K562 (cell line): ENCODE data around the gene ROBO2. TPM values are rescaled to one million over a fixed set of nuclear protein-coding genes. Genes with fewer than 3 reads are reported as not detected.

ENCODE experiments used
- ATAC-seq: fragments of 200-7000 bp; cut with Tn5 transposase; 3 replicates; pipeline ENCODE4 v1.9.1; 2020; ENCODE audit warnings: moderate library complexity
- BruUV-seq: library from RNA; stranded (reverse); fragments of 400-500 nt; replicated peaks from 2 replicates; lab custom pipeline; 2021; lab: Mats Ljungman, UMichigan
- CTCF ChIA-PET: fragments of 300-600 bp; formaldehyde crosslinking; extraction: SDS; loops from one replicate; lab custom pipeline; 2021; ENCODE audit warnings: low intra/inter-chr PET ratio; lab: Yijun Ruan, JAX
- POLR2A ChIA-PET: fragments of 300-600, 350-650 bp; sonication (Branson Sonifier 250); formaldehyde crosslinking; extraction: SDS; loops from one replicate; lab custom pipeline; 2021; ENCODE audit warnings: antibody characterized with exemption, inconsistent platforms; lab: Yijun Ruan, JAX
- DNase-seq, 4 experiments: peaks; one replicate each; pipeline versions ENCODE4 v3.0.0 to v3.0.0-alpha.2; 2011 to 2018; ENCODE audit warnings: low spot score in 3 of 4, mixed read lengths in 3 of 4; ENCODE audit errors: extremely low read depth in 1 of 4
- FAIRE-seq: peaks from 2 replicates; lab custom pipeline; 2011; peaks lifted over from hg19 to GRCh38; lab: Jason Lieb, UNC
- H2AFZ ChIP-seq: 2 replicates; pipeline ENCODE4 v1.6.0; 2011; ENCODE audit warnings: low read depth, low read length, control low read depth, inconsistent platforms
- H3K27ac ChIP-seq: fragments of 200-600 bp; 3 replicates; pipeline ENCODE4 v1.8.0; 2011; ENCODE audit warnings: low read depth, mild to moderate bottlenecking, control low read depth, inconsistent platforms, low read length, moderate library complexity, mixed read lengths; ENCODE audit errors: extremely low read depth
- H3K27me3 ChIP-seq, 2 experiments: fragments of 300-600 bp in 1 of 2; 2 replicates in 1 of 2; 3 replicates in 1 of 2; pipeline versions ENCODE4 v1.6.0 to v1.8.0; 2011; ENCODE audit warnings: inconsistent platforms in 2 of 2, low read length in 2 of 2, mild to moderate bottlenecking in 1 of 2, mixed read lengths in 1 of 2, moderate library complexity in 1 of 2; ENCODE audit not compliant: control insufficient read depth in 2 of 2, insufficient read depth in 2 of 2
- H3K36me3 ChIP-seq: fragments of 300-600 bp; 3 replicates; pipeline ENCODE4 v1.8.0; 2011; ENCODE audit warnings: mild to moderate bottlenecking, low read length, inconsistent platforms; ENCODE audit not compliant: control insufficient read depth, insufficient read depth
- H3K4me1 ChIP-seq, 2 experiments: fragments of 200-600 bp in 1 of 2; replicated peaks in 1 of 2; 2 replicates in 1 of 2; 3 replicates in 1 of 2; pipeline versions ENCODE4 v1.5.1 to v1.8.0; 2011; ENCODE audit warnings: inconsistent platforms in 2 of 2, low read length in 2 of 2, mild to moderate bottlenecking in 1 of 2, mixed read lengths in 1 of 2, moderate library complexity in 1 of 2; ENCODE audit not compliant: control insufficient read depth in 2 of 2, insufficient read depth in 2 of 2
- H3K4me2 ChIP-seq: 2 replicates; pipeline ENCODE4 v1.6.1; 2011; ENCODE audit warnings: low read length, control low read depth, inconsistent platforms, mixed read lengths; ENCODE audit not compliant: insufficient read depth
- H3K4me3 ChIP-seq: fragments of 200-600 bp; sonication (generic), shearing (Covaris generic); 2 replicates; pipeline ENCODE4 v1.5.1; 2016; ENCODE audit warnings: control low read depth, inconsistent platforms
- H3K79me2 ChIP-seq: fragments of 200-600 bp; 3 replicates; pipeline ENCODE4 v1.8.0; 2011; ENCODE audit warnings: low read length, inconsistent platforms; ENCODE audit not compliant: control insufficient read depth, insufficient read depth
- H3K9ac ChIP-seq, 2 experiments: 2 replicates each; pipeline versions ENCODE4 v1.6.0 to v1.6.1; 2011; ENCODE audit warnings: low read depth in 2 of 2, low read length in 2 of 2, control low read depth in 1 of 2, inconsistent platforms in 1 of 2, mild to moderate bottlenecking in 1 of 2, mixed read lengths in 1 of 2; ENCODE audit not compliant: insufficient read depth in 1 of 2
- H3K9me1 ChIP-seq: one replicate; pipeline ENCODE4 v1.6.0; 2011; ENCODE audit warnings: inconsistent platforms, mild to moderate bottlenecking, low read length, moderate library complexity; ENCODE audit not compliant: control insufficient read depth, insufficient read depth
- H3K9me3 ChIP-seq: replicated peaks from 2 replicates; pipeline ENCODE4 v1.5.1; 2011; ENCODE audit warnings: low read depth, low read length, inconsistent platforms; ENCODE audit not compliant: control insufficient read depth, insufficient read depth
- H4K20me1 ChIP-seq: replicated peaks from 2 replicates; pipeline ENCODE4 v1.6.1; 2011; ENCODE audit warnings: low read length, inconsistent platforms, mixed read lengths; ENCODE audit not compliant: control insufficient read depth, insufficient read depth
- CBFA2T2 ChIP-seq: fragments of 450-650 bp; conservative IDR thresholded peaks from 2 replicates; pipeline ENCODE4 v1.6.1; 2017; ENCODE audit warnings: mild to moderate bottlenecking
- FOXA3 ChIP-seq, 2 experiments: fragments of 450-650 bp in 1 of 2; sonication (generic) in 1 of 2; formaldehyde crosslinking; IDR thresholded peaks in 1 of 2; conservative IDR thresholded peaks in 1 of 2; 2 replicates each; pipeline versions ENCODE4 v1.4.0 to v1.8.0; 2020 to 2022; ENCODE audit warnings: mild to moderate bottlenecking in 2 of 2, missing genetic modification reagents in 1 of 2
- FOXM1 ChIP-seq, 2 experiments: fragments of 450-650 bp in 1 of 2; sonication (generic) in 1 of 2; formaldehyde crosslinking in 1 of 2; IDR thresholded peaks; 2 replicates each; pipeline versions ENCODE4 v1.6.1 to v1.9.0; 2017 to 2022; ENCODE audit warnings: low read depth in 2 of 2, mild to moderate bottlenecking in 2 of 2, missing genetic modification reagents in 1 of 2, moderate library complexity in 1 of 2
- KLF13 ChIP-seq: fragments of 450-650 bp; IDR thresholded peaks from 2 replicates; pipeline ENCODE4 v1.6.1; 2016; ENCODE audit warnings: missing genetic modification characterization, low read depth, mild to moderate bottlenecking, missing compliant biosample characterization, moderate library complexity, borderline replicate concordance
- MECOM ChIP-seq: fragments of 250-450 bp; sonication (Bioruptor Pico); IDR thresholded peaks from 2 replicates; pipeline ENCODE4 v1.8.0; 2022; ENCODE audit warnings: inconsistent platforms
- MED1 ChIP-seq: sonication (generic); formaldehyde crosslinking; IDR thresholded peaks from 2 replicates; pipeline ENCODE4 v1.8.1; 2023; ENCODE audit warnings: missing genetic modification reagents, borderline replicate concordance
- MTF1 ChIP-seq: fragments of 250-450 bp; sonication (Bioruptor Pico); IDR thresholded peaks from 2 replicates; pipeline ENCODE4 v1.9.0; 2021; ENCODE audit warnings: moderate library complexity, mild to moderate bottlenecking, inconsistent platforms, borderline replicate concordance
- NONO ChIP-seq, 2 experiments: fragments of 200-400 bp in 1 of 2; fragments of 450-650 bp in 1 of 2; formaldehyde crosslinking in 1 of 2; IDR thresholded peaks; 2 replicates each; pipeline ENCODE4 v1.6.1; 2017; ENCODE audit warnings: low read depth in 2 of 2, mild to moderate bottlenecking in 2 of 2, moderate library complexity in 2 of 2, low read length in 1 of 2
- RB1 ChIP-seq: fragments of 450-650 bp; IDR thresholded peaks from 2 replicates; pipeline ENCODE4 v1.6.1; 2017; ENCODE audit warnings: low read depth, mild to moderate bottlenecking
- RBM17 ChIP-seq: fragments of 200-400 bp; formaldehyde crosslinking; IDR thresholded peaks from 2 replicates; pipeline ENCODE4 v1.6.1; 2017; ENCODE audit warnings: low read depth, mild to moderate bottlenecking, low read length, borderline replicate concordance
- SMC3 ChIP-seq: conservative IDR thresholded peaks from 2 replicates; pipeline ENCODE4 v1.6.1; 2011; ENCODE audit warnings: low read depth, low read length, improper control_type of control experiment; ENCODE audit not compliant: insufficient read depth
- TEAD4 ChIP-seq, 2 experiments: sonication (generic) in 1 of 2; formaldehyde crosslinking in 1 of 2; IDR thresholded peaks; 2 replicates each; pipeline versions ENCODE4 v1.6.1 to v1.8.0; 2012 to 2022; ENCODE audit warnings: borderline replicate concordance in 1 of 2, inconsistent platforms in 1 of 2, low read length in 1 of 2, mild to moderate bottlenecking in 1 of 2, missing genetic modification reagents in 1 of 2
- ZKSCAN8 ChIP-seq: fragments of 200-800 bp; sonication (Bioruptor generic); IDR thresholded peaks from 2 replicates; pipeline ENCODE4 v1.6.1; 2016; ENCODE audit warnings: missing genetic modification characterization, missing compliant biosample characterization
- ZNF134 ChIP-seq: fragments of 250-450 bp; sonication (Bioruptor Pico); conservative IDR thresholded peaks from 2 replicates; pipeline ENCODE4 v1.4.0; 2020
- ZNF408 ChIP-seq: fragments of 250-450 bp; sonication (Bioruptor Pico); IDR thresholded peaks from 2 replicates; pipeline ENCODE4 v1.4.0; 2020; ENCODE audit warnings: low read depth, mild to moderate bottlenecking, moderate library complexity
- ZNF551 ChIP-seq: fragments of 250-450 bp; sonication (Bioruptor Pico); IDR thresholded peaks from 2 replicates; pipeline ENCODE4 v1.5.0; 2021; ENCODE audit warnings: mild to moderate bottlenecking, moderate library complexity
- ZNF695 ChIP-seq: fragments of 450-650 bp; formaldehyde crosslinking; IDR thresholded peaks from 2 replicates; pipeline ENCODE4 v1.4.0; 2020; ENCODE audit warnings: mild to moderate bottlenecking, moderate library complexity
- WGBS: fragments of 100-300 bp; shearing (Covaris generic); methylation state at CpG from one replicate; pipeline ENCODE4 v1.1.6; 2016; ENCODE audit warnings: low coverage, mixed read lengths; ENCODE audit not compliant: insufficient coverage; ENCODE audit errors: missing lambda C conversion rate; 5-methylcytosine and 5-hydroxymethylcytosine counted together
- in situ Hi-C: fragments of 300-500 bp; cut with MboI; formaldehyde crosslinking; loops from 4 replicates; pipeline ENCODE4 v1.15.0; 2018; ENCODE audit warnings: inconsistent platforms, mixed read lengths
- intact Hi-C: fragments of 100-400 bp; cut with micrococcal nuclease; formaldehyde crosslinking; loops from 2 replicates; pipeline ENCODE4 v1.14.2; 2022
- polyA plus RNA-seq, 8 experiments: library from polyadenylated mRNA; depleted of rRNA in 4 of 8; stranded (reverse) in 5 of 8; unstranded in 3 of 8; fragments of >200 nt; fragmentation: Nextera tagmentation in 2 of 8; fragmentation: Illumina TruSeq in 1 of 8; extraction: Ambion mirVana in 2 of 8; extraction: Trizol in 1 of 8; gene quantifications; 2 replicates each; pipeline versions ENCODE4 v1.2.1 to v1.2.3, GENCODE V29; 2011 to 2014; ENCODE audit warnings: inconsistent platforms in 1 of 8, missing spikeins in 1 of 8
- total RNA-seq, 7 experiments: library from RNA; depleted of rRNA in 6 of 7; stranded (reverse); fragments of >200 nt in 6 of 7; fragmentation: Illumina TruSeq in 2 of 7; extraction: Trizol in 2 of 7; gene quantifications; 2 replicates each; pipeline versions ENCODE4 v1.2.1 to v1.2.3, GENCODE V29; 2011 to 2021; ENCODE audit warnings: low replicate concordance in 1 of 7
- TF ChIP-seq, protein P1 (sequence below): fragments of 450-650 bp; IDR thresholded peaks from 2 replicates; pipeline ENCODE4 v1.7.0; 2016; ENCODE audit warnings: borderline replicate concordance

Gene ROBO2
- total and polyA plus RNA-seq, 9 of the 15 experiments (the other 6 are each of a cell fraction or from before 2014, with no cell fraction given), result 0.84 to 3.0 (median 1.7) TPM

DNA sequence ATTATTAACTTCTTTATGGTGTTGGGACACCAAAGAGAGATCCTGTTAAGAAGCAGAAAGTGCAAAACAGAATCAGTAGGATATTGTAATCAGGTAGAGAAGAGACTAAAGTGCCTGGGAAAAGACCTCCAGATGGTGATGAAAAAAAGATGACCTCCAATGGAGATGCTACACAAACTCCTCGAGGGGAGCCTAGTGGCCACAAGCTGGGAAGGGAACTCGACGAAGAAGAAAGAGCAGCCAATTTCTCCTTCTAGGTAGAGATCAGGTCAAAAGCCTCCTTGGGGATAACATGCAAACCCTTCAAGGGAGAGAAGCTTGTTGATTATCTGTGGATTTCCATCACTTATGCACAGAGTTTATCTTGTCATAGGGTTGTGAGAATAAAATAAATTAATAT is 647.6 kb downstream of the ROBO2 start:
- ATAC-seq (no peak), FAIRE-seq (no peak), DNase-seq (no peak)
- H3K9me3 ChIP-seq, result no peaks in the 10 kb centered on the region
- no peak overlapping the region for H3K9ac ChIP-seq
- no peaks in the 10 kb centered on the region for H3K36me3 ChIP-seq
- CTCF ChIA-PET, result no interaction called here
- intact Hi-C loops (no loop called here), in situ Hi-C loops (no loop called here)
- no peak for TF ChIP-seq FOXA3 (CRISPR knock-in tag; conservative IDR thresholded peaks at IDR 0.05 in 1 of 2, IDR thresholded peaks at IDR 0.05 in 1 of 2)
- TF ChIP-seq RB1, result no peak
- no peak for TF ChIP-seq ZNF695 (CRISPR knock-in tag)
- TF ChIP-seq MECOM, result no peak
- TF ChIP-seq KLF13 (tag), result no peak
- TF ChIP-seq SMC3, result no peak
- no peak for TF ChIP-seq CBFA2T2
- TF ChIP-seq RBM17, result no peak
- no peak for TF ChIP-seq MTF1 (CRISPR knock-in tag)
- TF ChIP-seq ZNF134 (CRISPR knock-in tag), result no peak
- no peak for TF ChIP-seq TEAD4 (IDR thresholded peaks at IDR 0.05; ENCODE audit: low read length)
- TF ChIP-seq TEAD4 (CRISPR knock-in tag; IDR thresholded peaks at IDR 0.05; ENCODE audit: borderline replicate concordance), result no peak
- no peak for TF ChIP-seq NONO (IDR thresholded peaks at IDR 0.05; ENCODE audit: low read depth in 2 of 2, low read length in 1 of 2)
- no peak for TF ChIP-seq MED1
- TF ChIP-seq FOXM1 (IDR thresholded peaks at IDR 0.05; ENCODE audit: low read depth), result no peak
- no peak for TF ChIP-seq FOXM1 (CRISPR knock-in tag; IDR thresholded peaks at IDR 0.05; ENCODE audit: low read depth)
- TF ChIP-seq, protein P1, sequence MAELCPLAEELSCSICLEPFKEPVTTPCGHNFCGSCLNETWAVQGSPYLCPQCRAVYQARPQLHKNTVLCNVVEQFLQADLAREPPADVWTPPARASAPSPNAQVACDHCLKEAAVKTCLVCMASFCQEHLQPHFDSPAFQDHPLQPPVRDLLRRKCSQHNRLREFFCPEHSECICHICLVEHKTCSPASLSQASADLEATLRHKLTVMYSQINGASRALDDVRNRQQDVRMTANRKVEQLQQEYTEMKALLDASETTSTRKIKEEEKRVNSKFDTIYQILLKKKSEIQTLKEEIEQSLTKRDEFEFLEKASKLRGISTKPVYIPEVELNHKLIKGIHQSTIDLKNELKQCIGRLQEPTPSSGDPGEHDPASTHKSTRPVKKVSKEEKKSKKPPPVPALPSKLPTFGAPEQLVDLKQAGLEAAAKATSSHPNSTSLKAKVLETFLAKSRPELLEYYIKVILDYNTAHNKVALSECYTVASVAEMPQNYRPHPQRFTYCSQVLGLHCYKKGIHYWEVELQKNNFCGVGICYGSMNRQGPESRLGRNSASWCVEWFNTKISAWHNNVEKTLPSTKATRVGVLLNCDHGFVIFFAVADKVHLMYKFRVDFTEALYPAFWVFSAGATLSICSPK, result no peak
- no peak for TF ChIP-seq ZNF551
- no peak for TF ChIP-seq ZNF408
- TF ChIP-seq ZKSCAN8 (CRISPR knock-in tag), result no peak
- no peaks in the 10 kb centered on the region for H4K20me1 ChIP-seq
- no peaks in the 10 kb centered on the region for H3K9me1 ChIP-seq
- H3K27ac ChIP-seq, result no peak overlapping the region
- no peak overlapping the region for H3K4me2 ChIP-seq
- no TSS peak for BruUV-seq
- POLR2A ChIA-PET, result no interaction called here
- 0% methylated on average over 3 of the region's 3 CpGs for WGBS
- no peak overlapping the region for H3K4me3 ChIP-seq
- no peaks in the 10 kb centered on the region for H3K27me3 ChIP-seq
- H3K4me1 ChIP-seq, result no peaks in the 10 kb centered on the region
- no peak overlapping the region for H2AFZ ChIP-seq
- H3K79me2 ChIP-seq, result no peaks in the 10 kb centered on the region
